Measurements from ENCODE around the gene RAB36.
"Not testable (repeated sequence)": the region's sequence is repeated elsewhere in the genome, so short reads cannot be mapped to it uniquely, and the experiment has no call there.

Gene RAB36

DNA sequence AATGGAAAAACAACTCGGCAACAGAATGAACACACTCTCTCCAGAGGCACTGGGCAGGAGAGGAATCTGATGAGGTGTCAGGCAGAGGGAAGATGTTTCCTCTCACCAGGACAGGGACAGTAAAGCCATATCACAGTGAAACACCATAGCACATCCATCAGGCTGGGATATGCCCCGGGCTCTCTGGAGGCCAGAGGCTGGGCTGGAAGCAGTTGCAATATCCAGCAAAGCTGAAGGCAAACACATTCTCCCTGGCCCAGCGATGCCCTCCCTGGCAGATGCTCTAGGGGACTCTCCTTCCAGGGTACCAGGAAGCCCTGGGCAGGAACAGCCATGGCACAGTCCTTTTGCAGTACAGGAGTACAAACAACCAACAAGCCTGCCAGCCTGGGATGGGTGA lies 14.6 kb upstream of the RAB36 start:
- Histone ChIP-seq H3K27ac (ENCODE audit: low read length) (no peak overlapping the region), H3K9me3 (ENCODE audit: control insufficient read depth in 2 of 2, low read length in 2 of 2) (no peaks in the 10 kb centered on the region), H3K9ac (ENCODE audit: low read length in 2 of 2) (no peak overlapping the region), H3K36me3 (ENCODE audit: control insufficient read depth in 2 of 2, insufficient read depth in 2 of 2, low read length in 2 of 2) (no peaks in the 10 kb centered on the region), H3K27me3 (ENCODE audit: control insufficient read depth in 1 of 2, insufficient read depth in 2 of 2, low read length in 2 of 2) (no peaks in the 10 kb centered on the region), H3K4me1 (ENCODE audit: control insufficient read depth, insufficient read depth, low read length) (peaks cover 10% of the 10 kb centered on the region), H3K4me3 (ENCODE audit: low read length in 2 of 2) (no peak overlapping the region)

DNA sequence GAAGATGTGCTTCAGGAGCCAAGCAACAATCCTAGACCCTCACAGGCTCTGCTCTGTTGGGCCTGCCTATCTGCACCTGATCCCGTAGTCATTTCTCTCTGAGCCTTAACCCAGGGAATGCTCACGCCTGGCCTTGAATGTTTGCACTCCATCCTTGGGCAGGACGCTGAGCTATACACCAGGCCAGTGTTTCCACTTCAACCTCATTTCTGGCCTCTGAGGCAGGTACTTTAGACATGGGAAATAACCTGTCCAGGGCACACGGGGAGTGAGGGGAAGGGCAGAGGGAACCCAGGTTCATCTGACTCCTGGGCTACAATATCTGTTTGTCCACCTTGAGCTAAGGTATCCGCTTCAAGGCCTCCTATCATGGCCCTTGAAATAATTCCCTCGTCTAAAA lies 13.3 kb upstream of the RAB36 start:
- H3K4me3 ChIP-seq (ENCODE audit: low read length in 2 of 2): no peak overlapping the region
- no peak overlapping the region for H3K27ac ChIP-seq (ENCODE audit: low read length)
- peaks cover 10% of the 10 kb centered on the region for H3K4me1 ChIP-seq (ENCODE audit: control insufficient read depth, insufficient read depth, low read length)
- H3K9me3 ChIP-seq (ENCODE audit: control insufficient read depth in 2 of 2, low read length in 2 of 2): no peaks in the 10 kb centered on the region
- H3K9ac ChIP-seq (ENCODE audit: low read length in 2 of 2): no peak overlapping the region
- no peaks in the 10 kb centered on the region for H3K36me3 ChIP-seq (ENCODE audit: control insufficient read depth in 2 of 2, insufficient read depth in 2 of 2, low read length in 2 of 2)
- H3K27me3 ChIP-seq (ENCODE audit: control insufficient read depth in 1 of 2, insufficient read depth in 2 of 2, low read length in 2 of 2): no peaks in the 10 kb centered on the region

DNA sequence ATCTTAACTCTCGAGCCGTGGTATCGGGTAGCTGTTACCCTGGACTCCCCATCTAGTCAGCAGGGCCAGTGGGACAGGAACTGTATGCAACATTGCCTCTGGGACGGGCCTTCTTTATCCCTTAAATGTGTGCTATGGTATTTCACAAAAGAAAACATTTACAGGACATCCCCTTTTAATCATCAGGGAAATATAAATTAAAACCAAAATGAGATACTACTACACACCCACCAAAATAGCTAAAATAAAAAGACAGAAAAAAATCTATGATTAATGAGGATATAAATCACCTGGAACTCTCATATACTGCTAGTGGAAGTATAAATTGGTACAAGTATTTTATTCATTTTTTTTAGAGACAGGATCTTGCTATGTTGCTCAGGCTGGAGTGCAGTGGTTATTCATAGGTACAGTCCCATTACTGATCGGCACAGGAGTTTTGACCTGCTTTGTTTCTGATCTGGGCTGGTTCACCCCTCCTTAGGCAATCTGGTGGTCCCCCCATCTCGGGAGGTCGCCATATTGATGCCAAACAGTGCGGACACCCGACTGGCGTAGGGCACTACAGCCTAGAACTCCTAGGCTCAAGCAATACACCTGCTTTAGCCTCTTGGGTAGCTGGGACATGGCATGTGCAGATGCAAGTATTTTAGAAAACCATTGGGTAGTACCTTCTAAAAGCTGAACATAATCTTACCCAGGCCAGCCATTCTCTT lies 12.7 kb upstream of the RAB36 start:
- H3K9me3 ChIP-seq (ENCODE audit: control insufficient read depth in 2 of 2, low read length in 2 of 2): no peaks in the 10 kb centered on the region
- peaks cover 10% of the 10 kb centered on the region for H3K4me1 ChIP-seq (ENCODE audit: control insufficient read depth, insufficient read depth, low read length)
- no peak overlapping the region for H3K4me3 ChIP-seq (ENCODE audit: low read length in 2 of 2)
- H3K36me3 ChIP-seq (ENCODE audit: control insufficient read depth in 2 of 2, insufficient read depth in 2 of 2, low read length in 2 of 2): no peaks in the 10 kb centered on the region
- H3K27me3 ChIP-seq (ENCODE audit: control insufficient read depth in 1 of 2, insufficient read depth in 2 of 2, low read length in 2 of 2): no peaks in the 10 kb centered on the region
- H3K27ac ChIP-seq (ENCODE audit: low read length): no peak overlapping the region
- H3K9ac ChIP-seq (ENCODE audit: low read length in 2 of 2): no peak overlapping the region

DNA sequence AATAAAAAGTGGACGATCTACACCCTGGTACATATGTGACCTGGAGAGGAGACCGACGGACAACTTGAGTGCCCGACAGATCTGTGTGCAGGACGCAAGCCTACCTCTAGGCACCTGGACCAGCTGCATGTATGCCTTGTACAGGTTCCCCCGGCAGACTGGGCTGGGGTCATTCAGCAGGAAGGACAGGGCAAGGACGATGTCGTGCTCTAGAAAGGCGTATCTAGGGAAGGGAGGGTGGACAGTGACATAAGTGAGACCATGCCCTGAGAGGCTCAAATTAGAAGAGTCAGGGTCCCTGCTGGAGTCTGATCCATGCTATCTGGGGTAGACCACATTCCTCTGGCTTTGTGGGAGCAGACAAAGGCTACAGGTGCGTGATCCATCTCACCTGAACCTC lies 11.4 kb upstream of the RAB36 start:
- H3K36me3 ChIP-seq (ENCODE audit: control insufficient read depth in 2 of 2, insufficient read depth in 2 of 2, low read length in 2 of 2): no peaks in the 10 kb centered on the region
- H3K4me3 ChIP-seq (ENCODE audit: low read length in 2 of 2): no peak overlapping the region
- no peak overlapping the region for H3K27ac ChIP-seq (ENCODE audit: low read length)
- no peak overlapping the region for H3K9ac ChIP-seq (ENCODE audit: low read length in 2 of 2)
- no peaks in the 10 kb centered on the region for H3K9me3 ChIP-seq (ENCODE audit: control insufficient read depth in 2 of 2, low read length in 2 of 2)
- peaks cover under 1% of the 10 kb centered on the region for H3K4me1 ChIP-seq (ENCODE audit: control insufficient read depth, insufficient read depth, low read length)
- no peaks in the 10 kb centered on the region for H3K27me3 ChIP-seq (ENCODE audit: control insufficient read depth in 1 of 2, insufficient read depth in 2 of 2, low read length in 2 of 2)

DNA sequence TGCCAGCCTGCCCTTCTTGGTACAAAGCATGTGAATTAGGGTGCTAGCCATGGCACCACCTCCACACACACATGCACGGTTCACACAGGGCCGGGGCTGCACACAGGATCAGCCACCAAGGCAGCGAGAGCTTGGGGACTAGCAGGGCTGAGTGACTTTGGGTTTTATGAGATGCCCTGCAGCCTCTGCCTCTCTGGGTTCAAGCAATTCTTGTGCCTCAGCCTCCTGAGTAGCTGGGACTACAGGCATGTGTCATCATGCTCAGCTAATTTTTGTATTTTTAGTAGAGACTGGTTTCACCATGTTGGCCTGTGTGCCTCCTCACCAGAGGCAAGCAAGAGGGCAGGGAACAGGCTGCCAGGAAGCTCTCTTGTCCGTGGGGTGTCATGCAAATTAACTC lies 8.3 kb upstream of the RAB36 start:
- not testable (repeated sequence) for H3K9me3 ChIP-seq (ENCODE audit: control insufficient read depth in 2 of 2, low read length in 2 of 2); H3K9ac ChIP-seq (ENCODE audit: low read length in 2 of 2); H3K27me3 ChIP-seq (ENCODE audit: control insufficient read depth in 1 of 2, insufficient read depth in 2 of 2, low read length in 2 of 2); H3K4me1 ChIP-seq (ENCODE audit: control insufficient read depth, insufficient read depth, low read length); H3K27ac ChIP-seq (ENCODE audit: low read length); H3K36me3 ChIP-seq (ENCODE audit: control insufficient read depth in 2 of 2, insufficient read depth in 2 of 2, low read length in 2 of 2); H3K4me3 ChIP-seq (ENCODE audit: low read length in 2 of 2)

DNA sequence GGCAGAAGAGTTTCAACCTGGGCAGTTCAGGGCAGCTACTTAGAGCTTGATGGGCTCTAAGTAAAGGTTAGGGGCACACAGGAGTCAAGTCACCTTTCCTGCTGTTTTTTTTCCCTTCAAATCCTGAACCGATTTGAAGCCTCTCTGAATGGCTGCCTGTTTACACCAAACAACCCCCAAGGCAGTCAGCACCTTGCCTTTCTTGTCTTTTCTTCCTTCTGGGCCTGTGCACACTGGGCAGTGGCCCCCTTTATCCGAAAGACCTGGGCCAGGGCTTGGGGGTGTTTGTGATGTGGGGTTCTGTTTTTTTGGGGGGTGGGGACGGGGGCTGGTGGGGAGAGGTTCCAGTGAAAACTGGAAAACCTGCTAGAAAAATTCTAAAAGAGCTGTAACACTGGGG lies 7.8 kb upstream of the RAB36 start:
- H3K4me3 ChIP-seq (ENCODE audit: low read length in 2 of 2): no peak overlapping the region
- no peak overlapping the region for H3K27ac ChIP-seq (ENCODE audit: low read length)
- peaks cover 12% of the 10 kb centered on the region for H3K4me1 ChIP-seq (ENCODE audit: control insufficient read depth, insufficient read depth, low read length)
- H3K36me3 ChIP-seq (ENCODE audit: control insufficient read depth in 2 of 2, insufficient read depth in 2 of 2, low read length in 2 of 2): no peaks in the 10 kb centered on the region
- no peaks in the 10 kb centered on the region for H3K27me3 ChIP-seq (ENCODE audit: control insufficient read depth in 1 of 2, insufficient read depth in 2 of 2, low read length in 2 of 2)
- H3K9me3 ChIP-seq (ENCODE audit: control insufficient read depth in 2 of 2, low read length in 2 of 2): no peaks in the 10 kb centered on the region
- no peak overlapping the region for H3K9ac ChIP-seq (ENCODE audit: low read length in 2 of 2)

DNA sequence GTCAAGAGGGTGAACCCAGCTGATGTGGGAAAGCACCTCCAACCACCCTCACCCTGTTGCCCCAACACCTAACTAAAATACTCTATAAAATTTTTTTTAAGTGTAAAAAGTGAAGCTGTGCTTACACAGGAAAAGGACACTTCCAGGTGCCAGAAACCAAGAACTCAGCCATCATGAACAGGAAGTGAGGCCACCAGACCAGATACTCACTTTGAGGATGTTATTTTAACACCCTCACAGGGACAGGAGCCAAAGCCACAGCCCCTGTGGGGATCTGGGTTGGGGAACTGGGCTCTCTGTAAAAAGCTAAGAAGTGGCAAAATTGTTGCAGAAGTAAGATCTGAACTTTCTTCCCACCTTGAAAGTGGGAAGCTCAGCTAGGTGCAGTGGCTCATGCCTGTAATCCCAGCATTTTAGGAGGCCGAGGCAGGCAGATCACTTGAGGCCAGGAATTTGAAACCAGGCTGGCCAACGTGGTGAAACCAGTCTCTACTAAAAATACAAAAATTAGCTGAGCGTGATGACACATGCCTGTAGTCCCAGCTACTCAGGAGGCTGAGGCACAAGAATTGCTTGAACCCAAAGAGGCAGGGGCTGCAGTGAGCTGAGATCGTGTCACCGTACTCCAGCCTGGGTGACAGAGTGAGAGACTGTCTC lies 7.2 kb upstream of the RAB36 start:
- Histone ChIP-seq H3K4me1 (ENCODE audit: control insufficient read depth, insufficient read depth, low read length) (peaks cover 13% of the 10 kb centered on the region), H3K27ac (ENCODE audit: low read length) (no peak overlapping the region), H3K9me3 (ENCODE audit: control insufficient read depth in 2 of 2, low read length in 2 of 2) (no peaks in the 10 kb centered on the region), H3K36me3 (ENCODE audit: control insufficient read depth in 2 of 2, insufficient read depth in 2 of 2, low read length in 2 of 2) (no peaks in the 10 kb centered on the region), H3K9ac (ENCODE audit: low read length in 2 of 2) (no peak overlapping the region), H3K4me3 (ENCODE audit: low read length in 2 of 2) (no peak overlapping the region), H3K27me3 (ENCODE audit: control insufficient read depth in 1 of 2, insufficient read depth in 2 of 2, low read length in 2 of 2) (no peaks in the 10 kb centered on the region)

DNA sequence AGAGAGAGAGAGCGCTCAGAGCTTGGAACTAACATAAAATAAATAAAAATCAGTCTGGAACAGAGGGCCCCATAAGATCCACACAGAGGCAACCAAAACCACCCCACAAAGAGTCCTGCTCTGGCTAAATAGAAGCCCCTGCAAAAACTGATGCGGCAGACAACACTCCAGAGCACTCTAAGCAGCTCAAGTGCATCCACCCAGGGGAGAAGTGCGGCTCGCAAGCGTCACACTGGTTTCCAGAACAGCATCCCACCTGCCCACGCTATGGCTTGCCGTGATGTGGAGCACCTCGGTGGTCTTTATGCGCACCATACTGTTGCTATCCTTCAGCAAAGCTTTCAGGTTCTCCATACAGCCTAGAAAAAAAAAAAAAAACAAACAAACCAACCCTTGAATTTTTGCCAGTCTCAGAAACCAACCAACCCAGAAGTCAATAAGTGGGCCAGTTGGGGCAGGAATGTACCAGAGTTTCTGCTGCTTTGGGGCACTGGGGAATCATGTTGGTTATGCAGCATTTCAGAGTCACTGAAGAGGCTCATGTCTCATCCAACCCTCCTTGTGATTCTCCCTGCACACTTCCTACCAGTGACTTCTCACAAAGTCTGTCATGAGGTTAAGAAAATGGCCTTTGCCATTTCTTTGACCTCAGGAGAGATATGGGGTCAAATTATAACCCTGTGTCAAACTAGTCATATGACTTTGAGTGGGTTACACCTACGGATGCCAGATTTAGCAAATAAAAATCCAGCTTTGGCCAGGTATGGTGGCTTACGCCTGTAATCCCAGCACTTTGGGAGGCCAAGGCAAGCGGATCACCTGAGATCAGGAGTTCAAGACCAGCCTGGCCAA lies 6.5 kb upstream of the RAB36 start:
- no peak overlapping the region for H3K27ac ChIP-seq (ENCODE audit: low read length)
- no peaks in the 10 kb centered on the region for H3K9me3 ChIP-seq (ENCODE audit: control insufficient read depth in 2 of 2, low read length in 2 of 2)
- H3K4me3 ChIP-seq (ENCODE audit: low read length in 2 of 2): no peak overlapping the region
- H3K9ac ChIP-seq (ENCODE audit: low read length in 2 of 2): no peak overlapping the region
- no peaks in the 10 kb centered on the region for H3K27me3 ChIP-seq (ENCODE audit: control insufficient read depth in 1 of 2, insufficient read depth in 2 of 2, low read length in 2 of 2)
- H3K4me1 ChIP-seq (ENCODE audit: control insufficient read depth, insufficient read depth, low read length): peaks cover 13% of the 10 kb centered on the region
- no peaks in the 10 kb centered on the region for H3K36me3 ChIP-seq (ENCODE audit: control insufficient read depth in 2 of 2, insufficient read depth in 2 of 2, low read length in 2 of 2)

DNA sequence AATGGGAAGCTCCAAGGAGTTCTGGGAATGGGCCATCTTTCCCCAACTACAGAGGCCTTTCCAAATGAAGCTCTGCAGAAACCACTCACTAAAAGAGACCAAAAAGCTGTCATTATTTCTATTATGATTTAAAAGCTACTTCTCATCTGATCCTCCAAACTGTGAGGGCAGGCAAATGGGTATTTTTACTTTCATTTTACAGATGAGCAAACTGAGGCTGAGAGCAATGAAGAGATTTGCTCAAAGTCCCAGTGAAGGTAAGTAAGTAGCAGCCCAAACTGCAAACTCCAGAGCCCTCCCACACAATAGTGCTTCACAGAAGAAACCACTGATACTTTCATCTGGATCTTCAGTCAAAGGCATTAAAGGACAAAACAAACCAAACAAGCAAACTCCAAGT lies 4.9 kb upstream of the RAB36 start:
- no peaks in the 10 kb centered on the region for H3K27me3 ChIP-seq (ENCODE audit: control insufficient read depth in 1 of 2, insufficient read depth in 2 of 2, low read length in 2 of 2)
- H3K9ac ChIP-seq (ENCODE audit: low read length in 2 of 2): no peak overlapping the region
- peaks cover 18% of the 10 kb centered on the region for H3K4me1 ChIP-seq (ENCODE audit: control insufficient read depth, insufficient read depth, low read length)
- H3K9me3 ChIP-seq (ENCODE audit: control insufficient read depth in 2 of 2, low read length in 2 of 2): no peaks in the 10 kb centered on the region
- H3K4me3 ChIP-seq (ENCODE audit: low read length in 2 of 2): no peak overlapping the region
- no peaks in the 10 kb centered on the region for H3K36me3 ChIP-seq (ENCODE audit: control insufficient read depth in 2 of 2, insufficient read depth in 2 of 2, low read length in 2 of 2)
- no peak overlapping the region for H3K27ac ChIP-seq (ENCODE audit: low read length)

DNA sequence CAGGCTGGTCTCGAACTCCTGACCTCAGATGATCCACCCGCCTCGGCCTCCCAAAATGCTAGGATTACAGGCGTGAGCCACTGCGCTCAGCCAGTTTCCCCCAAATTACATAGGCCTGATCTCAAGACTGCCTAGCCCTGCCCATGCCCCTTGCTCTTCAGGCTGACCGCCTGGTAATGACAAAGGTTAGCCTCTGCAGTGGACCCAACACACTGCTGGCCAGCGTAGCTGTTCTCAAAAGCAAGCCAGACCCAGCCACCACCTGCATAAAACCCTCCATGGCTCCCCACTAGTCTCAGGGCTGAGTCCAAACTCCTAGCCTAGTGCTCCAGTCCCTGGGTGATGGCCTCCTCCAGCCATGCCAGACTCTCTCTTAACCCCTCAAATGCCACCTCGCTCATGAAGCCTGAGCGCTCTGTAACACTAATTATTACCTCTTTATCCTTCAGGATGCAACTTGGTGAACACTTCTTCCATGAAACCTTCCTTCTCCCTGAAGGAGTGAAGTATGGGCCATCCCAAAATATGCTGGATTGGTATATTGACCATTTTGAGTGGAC lies 2.7 kb upstream of the RAB36 start:
- peaks cover 27% of the 10 kb centered on the region for H3K4me1 ChIP-seq (ENCODE audit: control insufficient read depth, insufficient read depth, low read length)
- H3K9ac ChIP-seq (ENCODE audit: low read length in 2 of 2): no peak overlapping the region

More for the DNA sequence above, 2.7 kb upstream of the RAB36 start:
- Histone ChIP-seq H3K36me3 (ENCODE audit: control insufficient read depth in 2 of 2, insufficient read depth in 2 of 2, low read length in 2 of 2) (no peaks in the 10 kb centered on the region), H3K4me3 (ENCODE audit: low read length in 2 of 2) (peak overlapping the region in 1 of 2 donors; percentile 70), H3K27ac (ENCODE audit: low read length) (no peak overlapping the region), H3K27me3 (ENCODE audit: control insufficient read depth in 1 of 2, insufficient read depth in 2 of 2, low read length in 2 of 2) (no peaks in the 10 kb centered on the region), H3K9me3 (ENCODE audit: control insufficient read depth in 2 of 2, low read length in 2 of 2) (no peaks in the 10 kb centered on the region)
